ENCODE measurements around the gene ATG5.
"Not testable (repeated sequence)": the region's sequence is repeated elsewhere in the genome, so short reads cannot be mapped to it uniquely, and the experiment has no call there.

The ATG5 gene

GRCh38 chr6:106256201-106256968, 69.2 kb downstream of the ATG5 start:
- no peak for DNase-seq

- DNase-seq = no peak
Measured at GRCh38 chr6:106255306-106255705, 70.3 kb downstream of the ATG5 start.

GRCh38 chr6:106254636-106255035, 70.9 kb downstream of the ATG5 start:
- DNase-seq = no peak

- no peak for DNase-seq
Measured at GRCh38 chr6:106253731-106254130, 71.8 kb downstream of the ATG5 start.

- no peak for DNase-seq
Measured at GRCh38 chr6:106253172-106253571, 72.4 kb downstream of the ATG5 start.

- DNase-seq = no peak
Measured at GRCh38 chr6:106252687-106253086, 72.9 kb downstream of the ATG5 start.

- DNase-seq = not testable (repeated sequence)
Measured at GRCh38 chr6:106251531-106252255, 73.9 kb downstream of the ATG5 start.

- DNase-seq = no peak
Measured at GRCh38 chr6:106250953-106251352, 74.6 kb downstream of the ATG5 start.

GRCh38 chr6:106249658-106250057, 75.9 kb downstream of the ATG5 start:
- DNase-seq = no peak

- no peak for DNase-seq
Measured at GRCh38 chr6:106247733-106248132, 77.8 kb downstream of the ATG5 start.

GRCh38 chr6:106247293-106247692, 78.3 kb downstream of the ATG5 start:
- DNase-seq = no peak

GRCh38 chr6:106244931-106245330, 80.6 kb downstream of the ATG5 start:
- no peak for DNase-seq

- no peak for DNase-seq
Measured at GRCh38 chr6:106244521-106244920, 81.0 kb downstream of the ATG5 start.

- no peak for DNase-seq
Measured at GRCh38 chr6:106243261-106243660, 82.3 kb downstream of the ATG5 start.

- no peak for DNase-seq
Measured at GRCh38 chr6:106241498-106241897, 84.1 kb downstream of the ATG5 start.

GRCh38 chr6:106237286-106237685, 88.3 kb downstream of the ATG5 start:
- no peak for DNase-seq

- not testable (repeated sequence) for DNase-seq
Measured at GRCh38 chr6:106229876-106230445, 95.6 kb downstream of the ATG5 start.

GRCh38 chr6:106227612-106228507, 97.7 kb downstream of the ATG5 start:
- no peak for DNase-seq

- DNase-seq = no peak
Measured at GRCh38 chr6:106226676-106227075, 98.9 kb downstream of the ATG5 start.

- DNase-seq = no peak
Measured at GRCh38 chr6:106225581-106225980, 100.0 kb downstream of the ATG5 start.

- DNase-seq = no peak
Measured at GRCh38 chr6:106223300-106223930, 102.1 kb downstream of the ATG5 start.

- no peak for DNase-seq
Measured at GRCh38 chr6:106220485-106220884, 105.1 kb downstream of the ATG5 start.

Data from activated gamma-delta T cell (primary cell).